HG03354 (cell line): ENCODE measurements around the gene ZER1.
"Not testable (repeated sequence)": the region's sequence is repeated elsewhere in the genome, so short reads cannot be mapped to it uniquely, and the experiment has no call there.

ENCODE experiments used
- ATAC-seq: cut with Tn5 transposase; IDR thresholded peaks from one replicate; pipeline ENCODE4 v1.9.1; 2021; ENCODE audit warnings: mild to moderate bottlenecking; ENCODE audit not compliant: unreplicated experiment, poor library complexity, severe bottlenecking

Gene ZER1

GRCh38 chr9:128702949-128703615, 68.6 kb downstream of the ZER1 start:
- ATAC-seq: peak; percentile 18

- ATAC-seq: peak; percentile 79
These were observed 69.2 kb downstream of the ZER1 start, which contains the start of gene PKN3 for GRCh38 chr9:128702445-128702948. Gene PKN3, plus strand, starts transcription at chr9:128702503. Its CDS starts 413 bp downstream, at chr9:128702916.

GRCh38 chr9:128701227-128701854, 70.4 kb downstream of the ZER1 start:
- ATAC-seq: no peak

- ATAC-seq: not testable (repeated sequence)
These were observed 72.5 kb downstream of the ZER1 start for GRCh38 chr9:128699096-128699795.

GRCh38 chr9:128696923-128697707, 74.6 kb downstream of the ZER1 start:
- no peak for ATAC-seq

GRCh38 chr9:128694344-128694743, 77.4 kb downstream of the ZER1 start:
- ATAC-seq: no peak

GRCh38 chr9:128693738-128694137, 78.0 kb downstream of the ZER1 start:
- ATAC-seq: not testable (repeated sequence)

- ATAC-seq: no peak
These were observed 81.1 kb downstream of the ZER1 start for GRCh38 chr9:128690684-128691034.

- peak; percentile 13 for ATAC-seq
These were observed 81.7 kb downstream of the ZER1 start for GRCh38 chr9:128689820-128690683.

GRCh38 chr9:128689293-128689774, 82.4 kb downstream of the ZER1 start:
- peak; percentile 15 for ATAC-seq

GRCh38 chr9:128688501-128689292, 83.0 kb downstream of the ZER1 start, which contains the start of gene SET:
Gene SET, plus strand, starts transcription at chr9:128689222. Its CDS starts 361 bp downstream, at chr9:128689583.
- ATAC-seq: peak; percentile 69

- ATAC-seq: no peak
These were observed 84.3 kb downstream of the ZER1 start for GRCh38 chr9:128687453-128687852.

- ATAC-seq: no peak
These were observed 85.9 kb downstream of the ZER1 start for GRCh38 chr9:128685636-128686489.

GRCh38 chr9:128684325-128685199, 87.2 kb downstream of the ZER1 start:
- ATAC-seq: peak; percentile 46

GRCh38 chr9:128684065-128684324, 87.7 kb downstream of the ZER1 start:
- ATAC-seq: peak; percentile 5

GRCh38 chr9:128683340-128684064, 88.2 kb downstream of the ZER1 start:
- ATAC-seq: peak; percentile 42
